Measurements from ENCODE around the gene DYRK4. TPM values are rescaled to one million over a fixed set of nuclear protein-coding genes. Genes with fewer than 3 reads are reported as not detected.

Gene DYRK4
- total and polyA plus RNA-seq, 2 of the 13 experiments (the other 11 are each of a cell fraction or from before 2014, with no cell fraction given), result 29.4 to 40.2 TPM

DNA sequence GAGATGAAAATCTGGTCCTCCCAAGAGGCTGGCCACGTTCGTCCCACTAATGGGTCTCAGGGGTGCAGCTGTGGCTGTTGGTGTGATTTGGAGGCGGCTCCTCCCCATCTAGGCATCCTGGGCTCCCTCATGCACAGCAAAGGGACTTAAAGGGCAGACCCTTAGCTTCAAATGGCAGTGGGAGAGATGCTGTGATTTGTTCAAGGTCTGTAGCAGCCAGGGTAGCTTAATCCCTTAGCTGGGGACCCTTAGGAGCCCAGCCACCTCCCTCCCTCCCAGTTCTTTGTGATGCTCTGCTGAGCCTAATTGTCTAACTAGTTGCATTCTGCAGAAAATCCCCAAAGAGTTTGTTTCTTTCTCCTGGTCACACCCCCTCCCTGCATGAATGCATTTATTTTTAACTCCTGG lies 18.3 kb downstream of the DYRK4 start:
- DNase-seq (ENCODE audit: low spot score) (no peak), ATAC-seq (no peak), FAIRE-seq (no peak)
- Histone ChIP-seq H3K9me3 (ENCODE audit: low read length) (no peaks in the 10 kb centered on the region), H3K4me1 (ENCODE audit: insufficient read depth, low read length) (no peaks in the 10 kb centered on the region), H3K4me3 (replicated peaks in 1 of 3; ENCODE audit: insufficient read depth in 1 of 3, low read depth in 2 of 3, low read length in 3 of 3) (no peak overlapping the region), H3K9ac (ENCODE audit: insufficient read depth, low read depth, low read length) (no peak overlapping the region), H3K36me3 (replicated peaks in 1 of 2; ENCODE audit: control insufficient read depth in 1 of 2, insufficient read depth in 2 of 2, low read length in 2 of 2) (no peaks in the 10 kb centered on the region), H3K27me3 (ENCODE audit: control insufficient read depth in 1 of 2, insufficient read depth in 2 of 2, low read length in 2 of 2) (peaks cover 3 to 27% of the 10 kb centered on the region in 2 experiments; a peak in 4 of 5 replicates), H3K4me2 (ENCODE audit: low read depth, low read length) (no peak overlapping the region), H4K20me1 (ENCODE audit: insufficient read depth, low read length) (no peaks in the 10 kb centered on the region), H3K79me2 (ENCODE audit: insufficient read depth, low read length) (no peaks in the 10 kb centered on the region), H3K27ac (ENCODE audit: extremely low read length, insufficient read depth, low read length) (no peak overlapping the region), H2AFZ (ENCODE audit: low read length) (no peak overlapping the region)
- intact Hi-C loops (cut with micrococcal nuclease; ENCODE audit: unreplicated experiment) (no loop called here), in situ Hi-C loops (cut with HindIII; ENCODE audit: extremely low pct_ligation_motif_present, low pct_unique_long_range_greater_than_20kb) (no loop called here)
- 0% methylated on average over 3 of the region's 3 CpGs for WGBS (ENCODE audit: low lambda C conversion rate)
- POLR2A ChIA-PET, result no interaction called here
- BruUV-seq (replicated peaks), result no TSS peak
- TF ChIP-seq, protein P1, sequence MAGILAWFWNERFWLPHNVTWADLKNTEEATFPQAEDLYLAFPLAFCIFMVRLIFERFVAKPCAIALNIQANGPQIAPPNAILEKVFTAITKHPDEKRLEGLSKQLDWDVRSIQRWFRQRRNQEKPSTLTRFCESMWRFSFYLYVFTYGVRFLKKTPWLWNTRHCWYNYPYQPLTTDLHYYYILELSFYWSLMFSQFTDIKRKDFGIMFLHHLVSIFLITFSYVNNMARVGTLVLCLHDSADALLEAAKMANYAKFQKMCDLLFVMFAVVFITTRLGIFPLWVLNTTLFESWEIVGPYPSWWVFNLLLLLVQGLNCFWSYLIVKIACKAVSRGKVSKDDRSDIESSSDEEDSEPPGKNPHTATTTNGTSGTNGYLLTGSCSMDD (CRISPR knock-in tag; IDR thresholded peaks at IDR 0.05), result no peak
- CTCF ChIA-PET (ENCODE audit: low intra/inter-chr PET ratio, low total read pairs), result interaction anchor here (1.4 kb wide), 1 partner anchor 178 kb away, joined by 14 read pairs; no protein-coding TSS in a partner anchor

- TF ChIP-seq ARHGAP35 (CRISPR knock-in tag; IDR thresholded peaks at IDR 0.05; ENCODE audit: borderline replicate concordance), result no peak
- TF ChIP-seq RARA (CRISPR knock-in tag; IDR thresholded peaks at IDR 0.05), result no peak
- TF ChIP-seq ZNF143 (CRISPR knock-in tag; IDR thresholded peaks at IDR 0.05), result no peak
- no peaks in the 10 kb centered on the region for H3K36me3 ChIP-seq (replicated peaks in 1 of 2; ENCODE audit: control insufficient read depth in 1 of 2, insufficient read depth in 2 of 2, low read length in 2 of 2)
- in situ Hi-C loops (cut with HindIII; ENCODE audit: extremely low pct_ligation_motif_present, low pct_unique_long_range_greater_than_20kb) (no loop called here), intact Hi-C loops (cut with micrococcal nuclease; ENCODE audit: unreplicated experiment) (no loop called here)
- H3K4me2 ChIP-seq (ENCODE audit: low read depth, low read length), result no peak overlapping the region
- no peak for DNase-seq (ENCODE audit: low spot score)
- no peak overlapping the region for H2AFZ ChIP-seq (ENCODE audit: low read length)
- no peaks in the 10 kb centered on the region for H4K20me1 ChIP-seq (ENCODE audit: insufficient read depth, low read length)
- ChIA-PET POLR2A (no interaction called here), CTCF (ENCODE audit: low intra/inter-chr PET ratio, low total read pairs) (no interaction called here)
- no peak overlapping the region for H3K4me3 ChIP-seq (replicated peaks in 1 of 3; ENCODE audit: insufficient read depth in 1 of 3, low read depth in 2 of 3, low read length in 3 of 3)
- no peaks in the 10 kb centered on the region for H3K4me1 ChIP-seq (ENCODE audit: insufficient read depth, low read length)
- no TSS peak for BruUV-seq (replicated peaks)
- no peak overlapping the region for H3K27ac ChIP-seq (ENCODE audit: extremely low read length, insufficient read depth, low read length)
- ATAC-seq, result no peak
- no peak for FAIRE-seq
- no peaks in the 10 kb centered on the region for H3K9me3 ChIP-seq (ENCODE audit: low read length)
- H3K27me3 ChIP-seq (ENCODE audit: control insufficient read depth in 1 of 2, insufficient read depth in 2 of 2, low read length in 2 of 2), result peaks cover 3 to 27% of the 10 kb centered on the region in 2 experiments; a peak in 4 of 5 replicates
- WGBS (ENCODE audit: low lambda C conversion rate), result 60% methylated on average over 6 of the region's 6 CpGs
- no peak overlapping the region for H3K9ac ChIP-seq (ENCODE audit: insufficient read depth, low read depth, low read length)
- no peaks in the 10 kb centered on the region for H3K79me2 ChIP-seq (ENCODE audit: insufficient read depth, low read length)
Measured at GRCh38 chr12:4584281-4584680, 22.3 kb downstream of the DYRK4 start.
